KMS-11 (cell line): ENCODE data around the gene SNX12.

Experiments used
- H2AFZ ChIP-seq: fragments of 200-600 bp; sonication (generic); 2 replicates; pipeline ENCODE4 v1.6.1; 2016; ENCODE audit warnings: antibody characterized with exemption, mixed run types, low read depth
- H3K27ac ChIP-seq: fragments of 200-600 bp; sonication (generic); 2 replicates; pipeline ENCODE4 v1.6.1; 2016; ENCODE audit warnings: mild to moderate bottlenecking, mixed run types
- H3K27me3 ChIP-seq: fragments of 200-600 bp; sonication (generic); 2 replicates; pipeline ENCODE4 v1.6.1; 2017; ENCODE audit warnings: mild to moderate bottlenecking, low read depth, mixed run types, moderate library complexity; ENCODE audit not compliant: insufficient read depth
- H3K36me3 ChIP-seq: fragments of 200-600 bp; sonication (generic); 2 replicates; pipeline ENCODE4 v1.6.1; 2017; ENCODE audit warnings: mild to moderate bottlenecking, mixed run types; ENCODE audit not compliant: insufficient read depth
- H3K4me1 ChIP-seq: fragments of 200-600 bp; sonication (generic); 2 replicates; pipeline ENCODE4 v1.6.1; 2016; ENCODE audit warnings: mild to moderate bottlenecking, low read depth, mixed run types; ENCODE audit not compliant: poor library complexity, severe bottlenecking
- H3K4me2 ChIP-seq: fragments of 200-600 bp; sonication (generic); 2 replicates; pipeline ENCODE4 v1.7.0; 2016; ENCODE audit warnings: mild to moderate bottlenecking, mixed run types
- H3K4me3 ChIP-seq: fragments of 200-600 bp; sonication (generic); IDR thresholded peaks from 2 replicates; pipeline ENCODE4 v1.6.1; 2017; ENCODE audit warnings: low read depth, low read length, mixed read lengths; ENCODE audit not compliant: insufficient read depth
- H3K79me2 ChIP-seq: fragments of 200-600 bp; sonication (generic); 2 replicates; pipeline ENCODE4 v1.6.1; 2016; ENCODE audit warnings: low read depth, mixed run types; ENCODE audit not compliant: insufficient read depth
- H3K9ac ChIP-seq: fragments of 200-600 bp; sonication (generic); 2 replicates; pipeline ENCODE4 v1.6.1; 2016; ENCODE audit warnings: mild to moderate bottlenecking, mixed run types
- H4K20me1 ChIP-seq: fragments of 200-600 bp; sonication (generic); 2 replicates; pipeline ENCODE4 v1.6.1; 2016; ENCODE audit warnings: mild to moderate bottlenecking, mixed run types; ENCODE audit not compliant: insufficient read depth
- TF ChIP-seq, protein P1 (sequence below): fragments of 200-600 bp; sonication (generic); conservative IDR thresholded peaks from 2 replicates; pipeline ENCODE4 v1.6.1; 2017; ENCODE audit warnings: low read depth, mild to moderate bottlenecking, antibody characterized with exemption, low read length, moderate library complexity, mixed read lengths

Gene SNX12

DNA sequence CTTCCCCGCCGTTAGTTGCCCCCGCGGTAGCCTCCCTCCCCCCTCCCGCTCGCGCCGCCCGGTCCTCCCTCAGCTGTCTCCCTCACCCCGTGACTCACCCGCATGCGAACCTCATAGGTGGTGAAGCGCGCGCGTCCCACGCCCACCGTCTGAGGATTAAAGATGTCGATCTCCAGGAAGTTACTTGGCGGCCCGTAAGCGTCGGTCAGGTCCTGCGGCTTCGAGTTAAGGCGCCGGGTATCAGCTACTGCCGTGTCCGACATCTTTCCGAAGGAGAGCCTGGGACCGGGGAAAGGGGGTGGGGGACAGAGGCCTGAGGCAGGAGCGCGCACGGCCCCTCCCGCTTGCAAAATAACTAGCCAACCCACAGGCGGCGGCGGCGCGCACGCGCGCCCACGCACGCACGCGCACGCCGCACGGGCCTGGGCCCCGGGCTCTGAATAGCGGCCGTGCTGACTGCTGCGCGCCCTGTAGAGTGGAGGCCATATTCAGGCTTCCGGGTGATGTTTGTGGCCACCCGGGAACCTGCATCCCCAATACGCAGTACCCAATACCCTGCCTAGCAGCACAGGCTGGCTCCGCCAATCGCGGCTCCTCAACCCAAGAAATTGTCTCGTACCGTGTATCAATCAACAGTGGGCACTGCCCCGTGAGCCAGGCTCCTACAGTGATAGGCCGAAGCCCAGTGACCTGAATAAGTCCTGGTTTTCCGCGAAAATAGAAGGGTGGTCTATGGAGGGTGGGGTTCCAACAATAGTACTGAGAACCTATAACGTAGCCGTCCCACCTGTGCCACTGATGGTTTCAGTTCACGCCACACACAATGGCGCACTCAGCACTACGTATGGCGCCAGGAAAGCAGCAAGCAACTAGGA is at the start of gene SNX12:
TSS of gene SNX12 (minus strand) at position 291 of the 875 bp plus-strand sequence. CDS start at position 263, 28 bp downstream.
- Histone ChIP-seq H3K27me3 (no peaks in the 10 kb centered on the region), H3K4me1 (peaks cover 11% of the 10 kb centered on the region), H3K9ac (peak within 1 kb of the TSS; percentile 47), H2AFZ (peak within 1 kb of the TSS; percentile 98), H3K27ac (peak within 1 kb of the TSS; percentile 34; the same call in 1 of the 2 replicates), H3K4me2 (peak within 1 kb of the TSS; percentile 94), H3K36me3 (no peaks in the 10 kb centered on the region), H3K4me3 (peak within 1 kb of the TSS; percentile 47), H4K20me1 (no peaks in the 10 kb centered on the region), H3K79me2 (peaks cover 20% of the 10 kb centered on the region)
- TF ChIP-seq, protein P1, sequence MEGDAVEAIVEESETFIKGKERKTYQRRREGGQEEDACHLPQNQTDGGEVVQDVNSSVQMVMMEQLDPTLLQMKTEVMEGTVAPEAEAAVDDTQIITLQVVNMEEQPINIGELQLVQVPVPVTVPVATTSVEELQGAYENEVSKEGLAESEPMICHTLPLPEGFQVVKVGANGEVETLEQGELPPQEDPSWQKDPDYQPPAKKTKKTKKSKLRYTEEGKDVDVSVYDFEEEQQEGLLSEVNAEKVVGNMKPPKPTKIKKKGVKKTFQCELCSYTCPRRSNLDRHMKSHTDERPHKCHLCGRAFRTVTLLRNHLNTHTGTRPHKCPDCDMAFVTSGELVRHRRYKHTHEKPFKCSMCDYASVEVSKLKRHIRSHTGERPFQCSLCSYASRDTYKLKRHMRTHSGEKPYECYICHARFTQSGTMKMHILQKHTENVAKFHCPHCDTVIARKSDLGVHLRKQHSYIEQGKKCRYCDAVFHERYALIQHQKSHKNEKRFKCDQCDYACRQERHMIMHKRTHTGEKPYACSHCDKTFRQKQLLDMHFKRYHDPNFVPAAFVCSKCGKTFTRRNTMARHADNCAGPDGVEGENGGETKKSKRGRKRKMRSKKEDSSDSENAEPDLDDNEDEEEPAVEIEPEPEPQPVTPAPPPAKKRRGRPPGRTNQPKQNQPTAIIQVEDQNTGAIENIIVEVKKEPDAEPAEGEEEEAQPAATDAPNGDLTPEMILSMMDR = no peak

- no peak overlapping the region; the same call in 1 of the 2 replicates for H3K9ac ChIP-seq
- no peak overlapping the region for H3K27ac ChIP-seq
- H3K4me3 ChIP-seq = no peak overlapping the region
- no peaks in the 10 kb centered on the region for H3K27me3 ChIP-seq
- peaks cover 23% of the 10 kb centered on the region for H3K4me1 ChIP-seq
- H2AFZ ChIP-seq = no peak overlapping the region
- H3K36me3 ChIP-seq = no peaks in the 10 kb centered on the region
- TF ChIP-seq, protein P1 = no peak
- H3K79me2 ChIP-seq = no peaks in the 10 kb centered on the region
- no peaks in the 10 kb centered on the region for H4K20me1 ChIP-seq
- peak overlapping the region; percentile 57 for H3K4me2 ChIP-seq
Observed at GRCh38 chrX:71117358-71117757, 49.2 kb upstream of the SNX12 start.

DNA sequence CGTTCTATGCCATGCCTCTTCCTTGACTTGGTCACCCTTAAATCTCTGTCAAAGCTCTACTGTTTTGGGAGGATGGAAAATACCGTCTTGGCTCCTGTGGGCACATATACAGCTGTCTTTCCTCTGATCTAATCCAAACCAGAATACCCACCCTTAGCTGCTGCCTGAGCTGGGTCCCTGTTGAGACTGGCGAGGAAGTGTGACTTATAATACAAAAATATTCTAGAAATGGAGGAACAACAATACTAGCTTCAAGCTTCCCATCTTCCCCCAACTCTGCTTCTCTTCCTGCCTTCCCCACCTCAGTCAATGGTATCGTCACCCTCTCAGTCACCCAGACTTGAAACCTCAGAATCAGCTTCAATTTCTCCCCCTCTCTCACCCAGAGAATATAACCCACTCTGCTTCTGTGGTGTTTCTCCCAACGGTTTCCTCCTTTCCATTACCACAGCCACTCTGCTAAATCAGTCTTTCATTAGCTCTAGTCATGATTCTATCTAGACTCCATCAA is 43.8 kb upstream of the SNX12 start:
- peaks cover 41% of the 10 kb centered on the region for H3K4me1 ChIP-seq
- H3K9ac ChIP-seq = peak overlapping the region; percentile 75
- peak overlapping the region; percentile 52; the same call in 1 of the 2 replicates for H2AFZ ChIP-seq
- peak overlapping the region; percentile 92 for H3K27ac ChIP-seq
- H3K79me2 ChIP-seq = peaks cover 25% of the 10 kb centered on the region
- TF ChIP-seq, protein P1 = no peak
- peak overlapping the region; percentile 89 for H3K4me2 ChIP-seq
- no peaks in the 10 kb centered on the region for H3K36me3 ChIP-seq
- no peak overlapping the region for H3K4me3 ChIP-seq
- no peaks in the 10 kb centered on the region for H3K27me3 ChIP-seq
- H4K20me1 ChIP-seq = no peaks in the 10 kb centered on the region

DNA sequence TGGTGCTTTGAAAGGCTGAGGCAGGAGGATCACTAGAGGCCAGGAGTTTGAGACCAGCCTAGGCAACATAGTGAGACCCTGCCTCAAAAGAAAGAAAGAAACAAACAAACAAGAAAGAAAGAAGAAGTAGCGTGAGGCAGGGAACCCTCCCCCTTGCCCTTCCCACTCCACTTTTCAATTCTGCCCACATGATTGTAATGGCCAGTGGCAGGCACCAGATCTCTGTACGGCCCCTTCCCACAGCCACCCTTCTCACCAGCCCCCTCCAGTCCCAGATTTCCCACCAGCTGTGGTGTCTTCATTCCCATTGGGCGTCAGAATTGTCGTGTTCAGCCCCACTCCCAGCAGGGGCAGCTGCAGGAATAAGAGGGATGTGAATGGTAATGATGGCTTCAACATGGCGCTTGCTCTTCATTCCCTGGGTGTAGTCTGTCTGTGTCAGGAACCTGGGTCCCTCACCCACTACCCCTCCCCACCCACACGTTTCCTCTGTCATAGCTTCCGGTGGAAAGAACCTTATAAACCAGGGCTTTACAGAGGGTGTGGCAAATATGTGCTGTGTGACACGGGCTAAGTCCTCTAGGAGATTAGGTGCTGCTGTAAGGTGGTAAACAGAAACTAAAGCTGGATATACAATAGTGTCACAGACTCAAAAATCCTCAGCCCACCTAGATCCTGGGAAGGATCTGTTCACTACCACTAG is 43.2 kb upstream of the SNX12 start, which contains the start of gene IL2RG:
TSS of gene IL2RG (minus strand) at position 437 of the 703 bp plus-strand sequence. CDS start at position 399, 38 bp downstream.
- TF ChIP-seq, protein P1 = no peak

More for the DNA sequence above, 43.2 kb upstream of the SNX12 start, which contains the start of gene IL2RG:
- no peaks in the 10 kb centered on the region for H3K36me3 ChIP-seq
- peak within 1 kb of the TSS; percentile 92 for H3K27ac ChIP-seq
- H4K20me1 ChIP-seq = no peaks in the 10 kb centered on the region
- H3K9ac ChIP-seq = peak within 1 kb of the TSS; percentile 75
- H3K4me1 ChIP-seq = peaks cover 41% of the 10 kb centered on the region
- H3K4me2 ChIP-seq = peak within 1 kb of the TSS; percentile 89
- H3K4me3 ChIP-seq = no peak within 1 kb of the TSS
- peaks cover 25% of the 10 kb centered on the region for H3K79me2 ChIP-seq
- peak within 1 kb of the TSS; percentile 52; the same call in 1 of the 2 replicates for H2AFZ ChIP-seq
- H3K27me3 ChIP-seq = no peaks in the 10 kb centered on the region
